ENCODE results near the gene SYNGR1.

DNA sequence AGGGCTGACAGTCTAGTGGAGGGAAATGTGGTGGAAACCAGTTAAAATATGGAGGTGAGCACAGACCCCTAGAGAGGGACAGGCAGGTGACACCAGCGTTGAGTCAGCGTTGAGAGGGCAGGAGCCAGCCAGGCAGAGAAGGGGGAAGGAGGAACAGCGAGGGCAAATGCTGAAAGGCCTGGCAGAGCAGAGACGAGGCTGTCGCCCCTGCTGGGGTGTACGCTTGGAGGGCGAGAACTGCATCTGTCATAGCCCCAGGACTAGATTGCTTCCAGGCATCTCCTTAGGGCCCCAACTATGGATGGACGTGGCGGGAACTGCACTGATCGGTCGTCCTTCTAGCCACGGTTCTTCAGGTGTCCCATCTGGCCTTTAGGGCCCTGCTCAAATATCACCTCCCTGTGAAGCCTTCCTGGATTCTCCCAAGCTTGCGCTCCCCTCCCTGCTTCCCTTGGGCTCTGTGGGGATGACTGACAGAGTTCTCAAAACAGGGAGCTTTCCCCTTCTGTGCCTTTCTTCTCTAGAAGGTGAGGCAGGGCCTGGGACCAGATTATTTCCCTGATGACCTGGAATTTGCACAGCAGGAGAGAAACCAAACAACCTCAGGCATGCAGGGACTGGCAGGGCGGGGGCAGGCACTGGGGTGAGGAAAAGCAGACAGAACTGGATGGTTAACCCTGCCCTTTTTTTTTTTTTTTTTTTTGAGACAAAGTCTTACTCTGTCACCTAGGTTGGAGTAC lies 11.1 kb downstream of the SYNGR1 start:
- no peak for TF ChIP-seq CTCF (IDR thresholded peaks at IDR 0.05)
- no peak for TF ChIP-seq POLR2A (IDR thresholded peaks at IDR 0.05; ENCODE audit: low read length)
- TF ChIP-seq NFE2L2 (conservative IDR thresholded peaks at IDR 0.05; ENCODE audit: low read length) = no peak
- no peak for TF ChIP-seq NR3C1 (IDR thresholded peaks at IDR 0.05)
- TF ChIP-seq SMC3 (IDR thresholded peaks at IDR 0.05) = no peak
- TF ChIP-seq RFX5 (IDR thresholded peaks at IDR 0.05) = no peak
- no peak for TF ChIP-seq ESRRA (IDR thresholded peaks at IDR 0.05; ENCODE audit: borderline replicate concordance, low read length)
- no peak for TF ChIP-seq RARB (CRISPR knock-in tag; IDR thresholded peaks at IDR 0.05)
- TF ChIP-seq CEBPB (IDR thresholded peaks at IDR 0.05) = no peak
- no peak for TF ChIP-seq RAD21 (conservative IDR thresholded peaks at IDR 0.05 in 1 of 2, IDR thresholded peaks at IDR 0.05 in 1 of 2)

Measured in A549 (cell line).